Central memory CD8-positive, alpha-beta T cell (primary cell): ENCODE results near the gene SEZ6.
A peak's percentile ranks its signal among the peaks of the same experiment; 100 is the strongest.

Experiments
- ATAC-seq: fragments of 150-1000 bp; cut with Tn5 transposase; replicated peaks from 2 replicates; pipeline ENCODE4 v1.10.0; 2022; ENCODE audit warnings: mild to moderate bottlenecking, moderate FRiP score, moderate number of reproducible peaks; ENCODE audit not compliant: poor library complexity, severe bottlenecking; ENCODE audit errors: extremely low read depth
- DNase-seq, 2 donors: peaks; one replicate each; pipeline ENCODE4 v3.0.0; 2021; ENCODE audit warnings: low spot score in 2 of 2
- H3K27ac Mint-ChIP-seq: one replicate; pipeline ENCODE4 v1.8.0; 2022; ENCODE audit warnings: low read depth, mild to moderate bottlenecking, moderate library complexity, mixed read lengths
- H3K27me3 Mint-ChIP-seq: one replicate; pipeline ENCODE4 v1.8.0; 2022; ENCODE audit warnings: mixed read lengths
- H3K36me3 Mint-ChIP-seq: one replicate; pipeline ENCODE4 v1.8.0; 2022; ENCODE audit warnings: mild to moderate bottlenecking, moderate library complexity, mixed read lengths; ENCODE audit not compliant: insufficient read depth
- H3K4me1 Mint-ChIP-seq: one replicate; pipeline ENCODE4 v1.8.0; 2022; ENCODE audit warnings: mixed read lengths
- H3K4me3 Mint-ChIP-seq: one replicate; pipeline ENCODE4 v1.8.0; 2022; ENCODE audit warnings: mild to moderate bottlenecking, moderate library complexity, mixed read lengths
- H3K9me3 Mint-ChIP-seq: one replicate; pipeline ENCODE4 v1.8.0; 2022; ENCODE audit warnings: mixed read lengths

The SEZ6 gene

GRCh38 chr17:28960256-28961061 is 45.4 kb downstream of the SEZ6 start:
- H3K4me3 Mint-ChIP-seq: no peak overlapping the region
- peaks cover 30% of the 10 kb centered on the region for H3K27me3 Mint-ChIP-seq
- H3K27ac Mint-ChIP-seq: no peak overlapping the region
- no peaks in the 10 kb centered on the region for H3K4me1 Mint-ChIP-seq
- ATAC-seq (no peak), DNase-seq (no peak)
- H3K9me3 Mint-ChIP-seq: no peaks in the 10 kb centered on the region
- peaks cover 2% of the 10 kb centered on the region for H3K36me3 Mint-ChIP-seq

GRCh38 chr17:28959471-28959871 is 46.4 kb downstream of the SEZ6 start:
- Mint-ChIP-seq H3K9me3 (no peaks in the 10 kb centered on the region), H3K36me3 (peaks cover 2% of the 10 kb centered on the region), H3K4me3 (no peak overlapping the region), H3K4me1 (no peaks in the 10 kb centered on the region), H3K27ac (peak overlapping the region; percentile 29), H3K27me3 (peaks cover 29% of the 10 kb centered on the region)
- no peak for DNase-seq
- no peak for ATAC-seq

GRCh38 chr17:28958820-28959455 is 46.9 kb downstream of the SEZ6 start:
- Mint-ChIP-seq H3K27ac (peak overlapping the region; percentile 29), H3K27me3 (peaks cover 24% of the 10 kb centered on the region), H3K4me3 (no peak overlapping the region), H3K9me3 (no peaks in the 10 kb centered on the region), H3K36me3 (peaks cover 2% of the 10 kb centered on the region), H3K4me1 (no peaks in the 10 kb centered on the region)
- ATAC-seq (no peak), DNase-seq (no peak)

- H3K27me3 Mint-ChIP-seq: peaks cover 14% of the 10 kb centered on the region
- H3K36me3 Mint-ChIP-seq: peaks cover 3% of the 10 kb centered on the region
- no peak overlapping the region for H3K27ac Mint-ChIP-seq
- no peak for ATAC-seq
- H3K4me1 Mint-ChIP-seq: no peaks in the 10 kb centered on the region
- H3K4me3 Mint-ChIP-seq: no peak overlapping the region
- no peak for DNase-seq
- H3K9me3 Mint-ChIP-seq: no peaks in the 10 kb centered on the region
These were observed 47.9 kb downstream of the SEZ6 start for GRCh38 chr17:28957992-28958355.

GRCh38 chr17:28957277-28957991 is 48.4 kb downstream of the SEZ6 start:
- H3K27ac Mint-ChIP-seq: no peak overlapping the region

GRCh38 chr17:28956861-28957260 is 49.0 kb downstream of the SEZ6 start:
- H3K4me1 Mint-ChIP-seq: no peaks in the 10 kb centered on the region
- no peaks in the 10 kb centered on the region for H3K9me3 Mint-ChIP-seq
- H3K4me3 Mint-ChIP-seq: no peak overlapping the region
- peaks cover 3% of the 10 kb centered on the region for H3K27me3 Mint-ChIP-seq
- H3K27ac Mint-ChIP-seq: no peak overlapping the region
- DNase-seq (no peak), ATAC-seq (no peak)
- peaks cover 5% of the 10 kb centered on the region for H3K36me3 Mint-ChIP-seq

More at GRCh38 chr17:28957277-28957991, 48.4 kb downstream of the SEZ6 start:
- Mint-ChIP-seq H3K4me3 (no peak overlapping the region), H3K9me3 (no peaks in the 10 kb centered on the region), H3K4me1 (no peaks in the 10 kb centered on the region), H3K36me3 (peaks cover 5% of the 10 kb centered on the region), H3K27me3 (peaks cover 9% of the 10 kb centered on the region)
- no peak for DNase-seq
- no peak for ATAC-seq

- no peak overlapping the region for H3K4me3 Mint-ChIP-seq
These were observed 49.7 kb downstream of the SEZ6 start for GRCh38 chr17:28956112-28956511.

GRCh38 chr17:28955408-28955807 is 50.4 kb downstream of the SEZ6 start:
- Mint-ChIP-seq H3K27me3 (no peaks in the 10 kb centered on the region), H3K36me3 (peaks cover 6% of the 10 kb centered on the region), H3K4me1 (no peaks in the 10 kb centered on the region), H3K27ac (no peak overlapping the region), H3K9me3 (no peaks in the 10 kb centered on the region), H3K4me3 (no peak overlapping the region)
- ATAC-seq (no peak), DNase-seq (no peak)

More at GRCh38 chr17:28956112-28956511, 49.7 kb downstream of the SEZ6 start:
- Mint-ChIP-seq H3K9me3 (no peaks in the 10 kb centered on the region), H3K4me1 (no peaks in the 10 kb centered on the region), H3K27me3 (no peaks in the 10 kb centered on the region), H3K27ac (no peak overlapping the region), H3K36me3 (peaks cover 5% of the 10 kb centered on the region)
- no peak for DNase-seq
- ATAC-seq: no peak

GRCh38 chr17:28954886-28955285 is 50.9 kb downstream of the SEZ6 start:
- ATAC-seq (no peak), DNase-seq (no peak)
- H3K27ac Mint-ChIP-seq: no peak overlapping the region
- no peaks in the 10 kb centered on the region for H3K27me3 Mint-ChIP-seq
- H3K36me3 Mint-ChIP-seq: peaks cover 7% of the 10 kb centered on the region
- no peaks in the 10 kb centered on the region for H3K4me1 Mint-ChIP-seq
- no peaks in the 10 kb centered on the region for H3K9me3 Mint-ChIP-seq
- no peak overlapping the region for H3K4me3 Mint-ChIP-seq

GRCh38 chr17:28953444-28954118 is 52.3 kb downstream of the SEZ6 start:
- DNase-seq (peak; percentile 21 to 32), ATAC-seq (no peak)
- Mint-ChIP-seq H3K27ac (no peak overlapping the region), H3K4me3 (no peak overlapping the region), H3K36me3 (peaks cover 12% of the 10 kb centered on the region), H3K9me3 (no peaks in the 10 kb centered on the region), H3K4me1 (no peaks in the 10 kb centered on the region), H3K27me3 (no peaks in the 10 kb centered on the region)

GRCh38 chr17:28951991-28952975 is 53.5 kb downstream of the SEZ6 start:
- Mint-ChIP-seq H3K4me1 (peaks cover 11% of the 10 kb centered on the region), H3K4me3 (no peak overlapping the region), H3K27ac (no peak overlapping the region), H3K9me3 (no peaks in the 10 kb centered on the region), H3K36me3 (peaks cover 14% of the 10 kb centered on the region), H3K27me3 (no peaks in the 10 kb centered on the region)
- ATAC-seq: peak; percentile 81
- DNase-seq: peak; percentile 88 to 97
